HL-60 (cell line): Measurements from ENCODE around the gene SDCBP2.

Source experiments
- DNase-seq, 2 experiments: peaks; one replicate each; pipeline ENCODE4 v3.0.0-alpha.2; 2010 to 2020; ENCODE audit warnings: low read depth in 1 of 2, low spot score in 1 of 2
- H3K27ac ChIP-seq: fragments of 250-450 bp; sonication (Bioruptor Pico); replicated peaks from 2 replicates; pipeline ENCODE4 v1.5.1; 2020; ENCODE audit warnings: mild to moderate bottlenecking, moderate library complexity
- H3K27me3 ChIP-seq: fragments of 250-450 bp; sonication (Bioruptor Pico); 2 replicates; pipeline ENCODE4 v1.5.1; 2021; ENCODE audit warnings: mild to moderate bottlenecking, moderate library complexity; ENCODE audit not compliant: insufficient read depth, poor library complexity, severe bottlenecking
- H3K4me3 ChIP-seq: replicated peaks from 2 replicates; pipeline ENCODE4 v1.5.1; 2011; ENCODE audit warnings: mild to moderate bottlenecking, control low read depth, low read length; ENCODE audit not compliant: insufficient read depth
- GABPA ChIP-seq: IDR thresholded peaks from 2 replicates; pipeline ENCODE4 v1.6.1; 2012; ENCODE audit warnings: low read depth
- POLR2AphosphoS5 ChIP-seq: IDR thresholded peaks from 2 replicates; pipeline ENCODE4 v1.6.1; 2012; ENCODE audit warnings: low read depth
- SPI1 ChIP-seq: IDR thresholded peaks from 2 replicates; pipeline ENCODE4 v1.6.1; 2012; ENCODE audit warnings: low read depth, mild to moderate bottlenecking, borderline replicate concordance
- TF ChIP-seq, protein P1 (sequence below): IDR thresholded peaks from 2 replicates; pipeline ENCODE4 v1.6.1; 2012; ENCODE audit warnings: low read depth; ENCODE audit not compliant: insufficient replicate concordance
- TF ChIP-seq, protein P2 (sequence below): IDR thresholded peaks from one replicate; pipeline ENCODE4 v1.5.1; 2011; ENCODE audit warnings: low read length, control low read depth, inconsistent platforms; ENCODE audit not compliant: insufficient read depth

SDCBP2 gene

DNA sequence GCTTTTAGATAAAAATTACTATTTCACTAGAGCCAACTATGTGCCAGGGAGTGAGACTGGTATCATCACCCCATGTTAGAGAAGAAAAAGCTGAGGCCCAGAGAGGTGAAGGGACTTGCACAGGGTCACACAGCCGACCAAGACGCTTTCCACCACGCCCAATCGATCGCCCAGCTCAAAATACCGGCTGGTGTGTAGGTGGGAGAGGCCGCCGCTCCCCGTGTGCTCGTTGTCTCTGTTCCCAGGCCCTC lies 63.1 kb downstream of the SDCBP2 start:
- Histone ChIP-seq H3K27ac (no peak overlapping the region), H3K4me3 (no peak overlapping the region), H3K27me3 (peaks cover 23% of the 10 kb centered on the region)
- no peak for DNase-seq
- TF ChIP-seq, protein P1, sequence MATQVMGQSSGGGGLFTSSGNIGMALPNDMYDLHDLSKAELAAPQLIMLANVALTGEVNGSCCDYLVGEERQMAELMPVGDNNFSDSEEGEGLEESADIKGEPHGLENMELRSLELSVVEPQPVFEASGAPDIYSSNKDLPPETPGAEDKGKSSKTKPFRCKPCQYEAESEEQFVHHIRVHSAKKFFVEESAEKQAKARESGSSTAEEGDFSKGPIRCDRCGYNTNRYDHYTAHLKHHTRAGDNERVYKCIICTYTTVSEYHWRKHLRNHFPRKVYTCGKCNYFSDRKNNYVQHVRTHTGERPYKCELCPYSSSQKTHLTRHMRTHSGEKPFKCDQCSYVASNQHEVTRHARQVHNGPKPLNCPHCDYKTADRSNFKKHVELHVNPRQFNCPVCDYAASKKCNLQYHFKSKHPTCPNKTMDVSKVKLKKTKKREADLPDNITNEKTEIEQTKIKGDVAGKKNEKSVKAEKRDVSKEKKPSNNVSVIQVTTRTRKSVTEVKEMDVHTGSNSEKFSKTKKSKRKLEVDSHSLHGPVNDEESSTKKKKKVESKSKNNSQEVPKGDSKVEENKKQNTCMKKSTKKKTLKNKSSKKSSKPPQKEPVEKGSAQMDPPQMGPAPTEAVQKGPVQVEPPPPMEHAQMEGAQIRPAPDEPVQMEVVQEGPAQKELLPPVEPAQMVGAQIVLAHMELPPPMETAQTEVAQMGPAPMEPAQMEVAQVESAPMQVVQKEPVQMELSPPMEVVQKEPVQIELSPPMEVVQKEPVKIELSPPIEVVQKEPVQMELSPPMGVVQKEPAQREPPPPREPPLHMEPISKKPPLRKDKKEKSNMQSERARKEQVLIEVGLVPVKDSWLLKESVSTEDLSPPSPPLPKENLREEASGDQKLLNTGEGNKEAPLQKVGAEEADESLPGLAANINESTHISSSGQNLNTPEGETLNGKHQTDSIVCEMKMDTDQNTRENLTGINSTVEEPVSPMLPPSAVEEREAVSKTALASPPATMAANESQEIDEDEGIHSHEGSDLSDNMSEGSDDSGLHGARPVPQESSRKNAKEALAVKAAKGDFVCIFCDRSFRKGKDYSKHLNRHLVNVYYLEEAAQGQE: no peak
- TF ChIP-seq SPI1 (no peak), GABPA (no peak), POLR2AphosphoS5 (no peak)
- TF ChIP-seq, protein P2, sequence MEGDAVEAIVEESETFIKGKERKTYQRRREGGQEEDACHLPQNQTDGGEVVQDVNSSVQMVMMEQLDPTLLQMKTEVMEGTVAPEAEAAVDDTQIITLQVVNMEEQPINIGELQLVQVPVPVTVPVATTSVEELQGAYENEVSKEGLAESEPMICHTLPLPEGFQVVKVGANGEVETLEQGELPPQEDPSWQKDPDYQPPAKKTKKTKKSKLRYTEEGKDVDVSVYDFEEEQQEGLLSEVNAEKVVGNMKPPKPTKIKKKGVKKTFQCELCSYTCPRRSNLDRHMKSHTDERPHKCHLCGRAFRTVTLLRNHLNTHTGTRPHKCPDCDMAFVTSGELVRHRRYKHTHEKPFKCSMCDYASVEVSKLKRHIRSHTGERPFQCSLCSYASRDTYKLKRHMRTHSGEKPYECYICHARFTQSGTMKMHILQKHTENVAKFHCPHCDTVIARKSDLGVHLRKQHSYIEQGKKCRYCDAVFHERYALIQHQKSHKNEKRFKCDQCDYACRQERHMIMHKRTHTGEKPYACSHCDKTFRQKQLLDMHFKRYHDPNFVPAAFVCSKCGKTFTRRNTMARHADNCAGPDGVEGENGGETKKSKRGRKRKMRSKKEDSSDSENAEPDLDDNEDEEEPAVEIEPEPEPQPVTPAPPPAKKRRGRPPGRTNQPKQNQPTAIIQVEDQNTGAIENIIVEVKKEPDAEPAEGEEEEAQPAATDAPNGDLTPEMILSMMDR: no peak

DNA sequence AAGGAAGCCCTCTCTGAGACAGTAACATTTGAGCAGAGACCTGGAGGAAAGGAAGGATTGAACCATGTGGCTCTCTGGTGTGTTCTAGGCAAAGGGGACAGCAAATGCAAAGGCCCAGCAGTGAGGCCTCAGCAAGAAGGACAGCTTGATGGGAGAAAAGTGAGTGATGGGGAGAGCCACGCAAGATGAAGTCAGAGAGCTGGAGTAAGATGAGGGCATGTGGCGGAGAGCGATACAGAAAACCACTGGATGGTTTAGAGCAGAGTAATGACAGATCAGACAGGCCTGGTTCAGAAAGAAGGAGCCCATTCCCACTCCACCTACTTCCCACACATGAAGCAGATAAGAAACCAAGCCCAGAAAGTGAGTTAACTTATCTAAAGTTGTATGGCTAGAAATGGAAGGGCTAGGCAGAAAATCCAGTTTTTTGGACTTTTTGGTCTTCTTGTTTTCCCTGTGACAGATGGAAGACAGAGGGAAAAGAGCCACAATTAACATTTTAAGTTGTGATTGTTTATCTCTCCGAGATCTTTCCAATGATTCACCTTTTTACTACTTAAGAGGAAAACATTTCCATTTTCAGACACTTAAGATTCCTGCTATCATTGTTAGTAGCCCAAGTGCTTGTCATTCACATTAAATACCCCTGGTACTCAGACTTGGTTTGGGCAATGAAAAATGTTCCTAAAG lies 63.6 kb downstream of the SDCBP2 start:
- no peak overlapping the region for H3K4me3 ChIP-seq
- H3K27me3 ChIP-seq: peaks cover 24% of the 10 kb centered on the region
- no peak for DNase-seq
- H3K27ac ChIP-seq: no peak overlapping the region
- TF ChIP-seq SPI1: no peak
- no peak for TF ChIP-seq GABPA
- TF ChIP-seq, protein P2: no peak
- no peak for TF ChIP-seq POLR2AphosphoS5
- TF ChIP-seq, protein P1: no peak

DNA sequence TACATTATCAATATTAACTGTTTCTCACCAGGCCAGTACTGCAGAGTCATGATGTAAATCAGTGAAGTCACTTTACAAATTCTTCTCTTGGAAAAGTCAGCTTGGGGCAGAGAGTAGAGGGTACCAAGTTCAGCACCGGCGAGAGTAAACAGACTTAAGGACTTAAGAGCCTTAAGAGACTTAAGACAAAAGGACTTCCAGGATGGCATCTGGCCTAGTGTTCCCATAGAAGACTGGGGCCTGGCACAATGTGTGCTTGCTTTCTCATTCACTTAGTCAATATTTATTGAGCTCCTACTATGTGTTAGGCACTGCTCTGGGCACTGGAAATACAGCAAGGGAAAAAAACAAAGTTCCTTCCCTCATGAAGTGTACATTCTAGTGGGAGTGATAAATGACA lies 64.2 kb downstream of the SDCBP2 start:
- no peak overlapping the region for H3K27ac ChIP-seq
- DNase-seq: no peak
- no peak for TF ChIP-seq POLR2AphosphoS5
- TF ChIP-seq, protein P2: no peak
- peaks cover 25% of the 10 kb centered on the region for H3K27me3 ChIP-seq
- H3K4me3 ChIP-seq: no peak overlapping the region

DNA sequence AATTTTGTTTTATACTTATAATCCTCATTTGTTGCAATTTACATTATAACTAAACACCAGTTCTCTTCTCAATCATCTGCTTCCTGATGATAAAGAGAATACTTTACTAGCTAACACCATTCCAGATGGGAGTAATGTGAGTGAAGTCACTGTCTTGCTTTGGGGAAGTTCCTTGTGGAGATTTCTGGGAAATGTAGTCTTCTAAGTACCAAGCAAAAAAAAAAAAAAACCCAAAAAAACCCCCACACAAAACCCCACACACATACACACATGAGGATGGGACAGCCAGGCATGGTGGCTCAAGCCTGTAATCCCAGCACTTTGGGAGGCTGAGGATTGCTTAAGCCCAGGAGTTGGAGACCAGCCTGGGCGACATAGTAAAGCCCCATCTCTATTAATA lies 65.1 kb downstream of the SDCBP2 start:
- Histone ChIP-seq H3K27me3 (peaks cover 25% of the 10 kb centered on the region), H3K27ac (no peak overlapping the region), H3K4me3 (no peak overlapping the region)
- TF ChIP-seq, protein P2: no peak
- TF ChIP-seq, protein P1: no peak
- TF ChIP-seq GABPA (no peak), POLR2AphosphoS5 (no peak), SPI1 (no peak)
- no peak for DNase-seq
